Hepatocyte (in vitro differentiated cells): ENCODE measurements around the gene DHFR2.

Source experiments
- CTCF ChIP-seq: fragments of 200-600 bp; sonication (generic); IDR thresholded peaks from 2 replicates; pipeline ENCODE4 v1.5.1; 2016; ENCODE audit warnings: antibody characterized with exemption, mild to moderate bottlenecking; ENCODE audit not compliant: poor library complexity
- EZH2phosphoT487 ChIP-seq: fragments of 200-600 bp; sonication (generic); IDR thresholded peaks from one replicate; pipeline ENCODE4 v1.6.1; 2018; ENCODE audit warnings: antibody characterized with exemption, mild to moderate bottlenecking, low read depth, moderate library complexity; ENCODE audit not compliant: unreplicated experiment, severe bottlenecking

GRCh38 chr3:94083261-94083660, 20.5 kb upstream of the DHFR2 start:
- TF ChIP-seq CTCF (no peak), EZH2phosphoT487 (no peak)
